NK-92 treated with Interleukin-12 subunit alpha and Interleukin-12 subunit beta, amount 100 ng/mL, for 24 hours (cell line): ENCODE results near the gene CETN3.

Experiments used
- DNase-seq: peaks from one replicate; lab custom pipeline; 2025; lab: John Stamatoyannopoulos, UW

CETN3 gene

DNA sequence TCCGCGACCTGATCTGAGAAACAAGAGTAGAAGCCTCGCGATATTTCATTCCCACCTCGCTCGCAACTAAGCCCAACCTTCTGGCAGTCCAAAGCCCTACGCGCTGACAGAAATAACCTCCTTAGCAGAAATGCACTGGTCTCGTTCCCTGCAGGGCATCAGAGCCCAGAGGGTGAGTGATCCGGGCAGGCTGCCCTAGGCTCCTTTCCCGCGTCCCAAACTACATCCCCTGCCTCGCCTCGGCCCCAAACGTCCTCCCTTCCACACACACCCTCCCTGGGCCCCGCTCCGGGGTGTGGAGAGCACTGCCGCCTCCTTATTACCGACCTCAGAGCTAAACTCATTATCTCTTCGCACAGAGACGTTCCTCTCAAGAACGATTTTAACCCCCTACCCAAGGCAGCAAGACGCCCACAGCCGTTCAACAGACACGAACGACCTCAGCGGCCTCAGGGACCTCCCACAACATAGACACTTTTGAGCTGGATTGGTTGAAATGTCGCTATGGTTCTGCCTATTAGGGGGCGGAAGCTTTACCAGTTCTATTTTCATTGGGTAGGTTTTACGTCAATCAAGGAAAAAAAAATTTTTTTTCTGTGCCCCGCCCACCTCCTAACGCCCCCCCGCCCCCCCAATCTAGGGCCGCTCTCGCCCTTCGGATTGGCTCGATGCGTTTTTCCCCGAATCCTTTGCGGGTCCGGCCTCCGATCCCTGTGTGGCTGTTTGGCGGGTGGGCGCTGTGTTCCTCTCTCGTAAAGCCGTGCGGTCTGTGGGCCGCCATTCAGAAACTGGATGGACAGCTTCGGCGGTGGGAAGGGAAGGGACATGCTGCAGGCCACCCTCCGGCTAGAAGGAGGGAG is at the start of gene CETN3:
CETN3 (minus strand) TSS at position 439 of the 860 bp plus-strand sequence; CDS start at position 344, 95 bp downstream.
- DNase-seq = peak; percentile 86

DNA sequence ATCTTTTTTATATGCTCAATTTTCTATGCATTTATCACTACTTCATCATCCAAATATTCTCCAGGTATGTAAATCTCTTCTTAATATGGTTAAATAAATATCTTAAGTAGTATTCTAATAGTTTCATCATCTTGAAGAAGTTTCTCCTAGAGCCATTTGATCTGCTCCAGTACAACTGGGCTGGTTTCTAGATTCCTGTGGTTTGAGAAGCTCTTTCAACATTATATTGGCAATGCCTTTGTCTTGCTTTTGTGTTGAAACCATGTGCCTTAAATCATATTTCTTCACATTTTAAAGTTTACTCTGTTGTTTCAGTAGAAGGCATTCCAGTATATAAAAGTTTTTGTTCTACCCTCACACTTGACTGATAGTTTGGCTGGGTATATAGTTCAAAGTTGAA is 37.4 kb upstream of the CETN3 start:
- DNase-seq = no peak

DNA sequence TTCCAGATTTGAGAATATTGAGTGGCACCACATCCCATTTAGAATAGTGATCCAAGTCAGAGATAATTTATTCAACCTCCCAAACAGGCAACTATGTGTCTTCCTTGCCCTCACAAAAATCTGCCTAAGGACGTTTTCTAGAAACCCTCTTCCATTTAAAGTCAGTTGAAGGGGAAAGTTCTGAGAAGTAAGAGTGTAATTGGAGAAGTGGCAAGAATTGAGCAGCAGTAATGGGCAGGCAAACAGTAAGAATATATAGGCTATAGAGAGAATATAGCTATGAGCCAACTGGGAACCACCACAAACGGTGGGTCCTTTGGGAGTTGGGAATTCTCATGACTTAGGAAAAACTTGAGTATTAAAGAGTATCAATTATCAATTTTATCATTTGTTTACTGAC is 31.1 kb upstream of the CETN3 start:
- no peak for DNase-seq

DNA sequence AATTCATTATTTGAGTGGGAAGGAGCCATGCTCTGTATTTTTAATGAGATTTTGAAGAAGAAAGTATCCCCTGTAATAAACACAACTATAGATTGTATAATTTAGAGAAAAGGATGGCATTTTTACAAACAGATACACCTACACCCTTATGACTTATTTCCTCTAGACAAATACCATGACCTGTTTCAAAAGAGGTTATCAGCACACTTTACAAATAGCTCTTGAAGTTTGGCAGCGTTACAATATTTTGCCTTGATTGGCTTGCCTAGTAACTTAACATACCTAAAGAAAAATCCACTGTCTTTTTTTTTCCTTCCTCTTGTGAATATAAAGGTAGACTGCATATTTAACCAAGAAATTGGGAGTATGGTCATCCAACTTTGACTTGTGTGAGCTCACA is 28.5 kb upstream of the CETN3 start:
- no peak for DNase-seq

- no peak for DNase-seq
These were observed 28.1 kb upstream of the CETN3 start for GRCh38 chr5:90437663-90438062.

- peak; percentile 21 for DNase-seq
These were observed 24.7 kb upstream of the CETN3 start for GRCh38 chr5:90434116-90434714.

- no peak for DNase-seq
These were observed 14.7 kb upstream of the CETN3 start for GRCh38 chr5:90424245-90424644.

DNA sequence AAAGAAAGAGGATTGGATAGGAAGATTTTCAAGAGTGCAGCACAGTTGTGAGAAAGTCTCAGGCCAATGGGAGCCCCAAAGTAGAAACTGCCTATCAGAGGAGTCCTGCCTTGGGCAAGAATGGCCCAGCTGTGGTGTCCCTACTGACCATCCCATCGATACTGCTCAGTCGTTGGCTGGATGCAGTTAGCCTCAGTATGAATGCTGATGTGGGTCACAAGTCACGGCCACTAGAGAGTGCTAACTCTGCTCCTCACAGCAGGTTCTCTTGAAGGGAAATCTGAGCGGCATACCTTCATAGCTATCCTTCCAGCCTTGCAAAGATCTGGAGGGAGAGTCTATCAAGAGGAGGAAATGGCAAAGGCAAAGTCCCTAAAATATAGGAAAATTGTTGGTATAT is 11.6 kb upstream of the CETN3 start:
- no peak for DNase-seq

GRCh38 chr5:90418214-90418613 is 8.7 kb upstream of the CETN3 start:
- DNase-seq = no peak

DNA sequence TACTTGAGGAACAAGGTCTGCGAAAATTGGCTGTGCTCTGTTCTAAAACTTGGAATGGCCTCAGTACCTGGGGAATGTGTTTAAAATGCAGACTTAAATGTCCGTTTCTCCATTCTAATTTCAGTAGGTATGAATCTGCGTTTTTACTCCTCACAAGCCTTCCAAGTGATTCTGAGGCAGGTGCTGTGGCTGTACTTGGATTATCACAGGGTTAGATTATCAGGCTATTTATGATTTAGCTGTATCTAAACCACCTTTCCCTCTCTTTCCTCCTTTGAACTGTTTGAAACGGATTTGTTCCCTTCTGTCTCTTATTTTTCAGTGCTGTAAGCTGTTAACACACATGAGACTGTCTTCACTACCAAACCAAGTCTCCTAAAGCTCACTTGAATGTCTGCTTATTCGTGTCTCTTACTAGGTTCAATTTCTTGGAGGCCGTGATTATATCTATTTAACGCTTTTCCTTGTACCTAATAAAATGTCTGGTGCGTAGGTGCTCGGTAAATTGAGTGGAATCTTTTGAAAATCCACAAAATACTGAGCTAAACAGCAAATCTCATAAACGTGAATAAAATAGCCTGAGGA is 714 bp upstream of the CETN3 start:
- DNase-seq = no peak

DNA sequence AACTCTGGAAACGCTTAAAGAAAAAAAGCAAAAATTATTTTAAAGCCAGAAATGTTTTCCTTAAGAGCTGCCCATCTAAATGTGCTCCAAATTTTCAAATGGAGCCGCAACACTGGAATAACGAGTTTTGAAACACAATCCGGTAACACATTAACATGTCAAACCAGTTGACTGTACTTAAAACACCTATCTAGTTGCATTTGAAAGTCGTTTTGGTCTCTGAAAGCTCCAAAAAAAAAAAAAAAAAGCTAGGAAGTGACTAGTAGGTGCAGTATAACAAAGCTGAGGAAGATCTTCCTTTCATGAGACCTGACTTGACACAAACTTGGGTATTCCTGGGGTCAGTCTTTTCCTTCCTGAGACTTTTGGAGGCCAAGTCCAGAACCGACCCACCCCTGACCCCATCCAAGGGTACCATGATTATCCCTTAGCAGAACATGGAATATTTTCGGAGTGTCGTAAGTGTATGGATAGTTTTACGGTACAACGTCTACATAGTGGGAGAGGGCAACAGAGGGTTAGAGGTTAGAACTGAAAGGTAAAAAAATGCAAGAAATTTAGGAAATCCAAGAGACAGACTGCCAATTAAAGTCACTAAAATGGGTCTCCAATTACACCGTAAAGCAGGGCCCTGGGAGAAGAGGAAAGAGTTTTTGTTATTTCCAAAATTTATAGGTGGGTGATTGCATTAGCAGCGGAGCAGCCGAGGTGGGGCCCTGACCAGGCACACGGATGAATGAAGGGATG is 812 bp downstream of the CETN3 start:
- no peak for DNase-seq

DNA sequence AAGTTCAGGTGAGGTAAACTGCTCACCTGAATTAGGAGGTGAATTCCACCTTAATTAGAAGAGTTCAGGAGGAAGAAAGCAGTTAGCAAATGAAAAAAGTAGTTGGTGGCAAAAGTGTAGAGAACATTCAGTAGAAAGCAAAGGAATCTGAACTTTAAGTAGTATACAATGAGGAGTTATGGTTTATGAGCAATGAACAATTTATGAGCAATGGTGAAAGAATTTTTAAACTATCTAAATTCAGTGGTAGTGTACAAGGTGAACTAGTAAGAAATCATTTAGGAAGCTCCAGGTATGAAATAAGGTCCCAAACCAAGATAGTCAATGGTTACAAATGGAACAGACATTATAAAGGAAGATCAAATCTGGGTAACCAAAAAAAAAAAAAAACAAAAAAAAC is 3.1 kb downstream of the CETN3 start:
- DNase-seq = no peak

DNA sequence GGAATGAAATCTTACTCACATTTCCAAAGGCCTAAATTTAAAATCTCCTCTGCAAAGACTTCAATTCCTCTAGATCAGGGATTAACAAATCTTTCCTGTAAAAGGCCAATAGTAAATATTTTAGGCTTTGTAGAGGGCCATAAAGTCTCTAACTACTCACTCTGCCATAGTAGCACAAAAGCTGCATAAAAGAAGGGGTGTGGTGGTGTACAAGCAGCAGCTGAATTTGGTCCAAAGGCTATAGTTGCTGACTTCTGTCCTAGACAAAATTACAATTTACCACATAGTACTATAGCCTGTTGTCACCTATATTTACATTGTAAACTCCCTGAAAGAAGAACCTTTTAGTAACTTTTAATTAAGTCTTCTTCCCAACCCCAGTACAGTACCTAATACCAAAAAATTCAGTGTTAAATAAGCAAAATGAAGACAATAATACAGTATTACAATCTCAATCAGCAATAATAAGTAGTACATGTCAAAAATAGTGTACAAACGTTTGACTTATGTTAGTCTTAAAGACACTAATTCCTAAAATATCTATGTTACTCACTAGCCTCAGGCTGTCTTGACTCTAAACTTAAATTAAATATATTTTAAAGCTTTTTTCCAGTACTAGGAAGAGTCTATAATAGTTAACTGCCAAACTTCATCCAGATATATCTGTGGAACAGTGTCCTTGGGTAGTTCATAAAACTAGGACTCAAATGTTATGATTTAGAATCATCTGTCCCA is 6.9 kb downstream of the CETN3 start:
- no peak for DNase-seq

DNA sequence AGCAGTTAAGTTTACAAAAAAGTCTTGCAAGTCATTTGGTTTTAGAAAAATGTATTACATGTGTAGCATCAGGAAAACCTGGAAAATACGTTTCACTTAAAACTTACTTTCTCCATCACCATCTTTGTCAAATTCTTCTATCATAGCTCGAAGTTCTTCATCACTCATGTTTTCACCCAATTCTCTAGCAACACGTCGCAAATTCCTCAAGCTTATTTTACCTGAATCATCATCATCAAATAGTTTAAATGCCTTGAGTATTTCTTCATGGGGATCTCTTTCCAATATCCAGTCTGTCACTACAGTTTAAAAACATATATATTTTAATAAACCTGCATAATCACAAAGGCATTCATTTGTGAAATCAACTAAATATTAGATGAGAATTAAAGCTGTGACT is 10.3 kb downstream of the CETN3 start:
- DNase-seq = no peak

- no peak for DNase-seq
These were observed 10.8 kb downstream of the CETN3 start for GRCh38 chr5:90398726-90399125.

GRCh38 chr5:90395005-90395404 is 14.6 kb downstream of the CETN3 start:
- no peak for DNase-seq

DNA sequence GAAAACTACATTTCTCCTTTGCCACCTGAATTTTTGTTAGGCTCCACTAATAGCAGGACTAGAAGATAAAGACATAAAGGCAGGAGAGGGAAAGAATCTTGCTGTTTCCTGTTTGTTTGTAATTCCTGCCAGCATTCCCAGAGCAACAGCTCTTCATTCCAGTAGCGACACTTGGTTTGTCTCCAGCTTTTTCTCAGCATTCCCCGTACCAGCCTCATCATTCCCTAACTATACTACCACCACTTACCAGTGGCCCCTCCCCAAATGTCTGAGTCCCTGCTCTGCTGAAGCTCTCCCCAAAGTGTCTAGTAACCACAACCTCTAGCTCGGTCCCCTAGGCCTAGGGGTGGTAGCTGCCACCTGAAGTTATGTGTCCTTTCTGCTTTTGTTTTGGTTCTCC is 18.6 kb downstream of the CETN3 start:
- DNase-seq = no peak

DNA sequence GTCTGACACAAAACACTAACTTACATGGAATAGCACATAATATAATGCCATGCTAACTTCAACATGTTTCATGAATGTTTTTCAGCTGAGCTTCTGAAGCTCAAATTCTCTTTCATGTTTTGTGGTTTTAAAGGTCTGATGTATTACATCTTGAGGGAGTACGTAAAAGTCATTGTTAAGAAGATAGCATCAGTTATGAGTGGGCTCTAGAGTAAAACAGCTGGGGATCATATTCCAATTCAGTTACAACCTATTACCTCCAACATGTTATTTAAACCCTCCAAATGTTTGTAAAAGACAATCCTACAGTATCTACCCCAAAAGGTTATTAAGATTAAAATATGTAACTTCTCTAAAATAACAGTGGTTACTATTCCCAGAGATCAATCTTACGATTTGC is 19.2 kb downstream of the CETN3 start:
- no peak for DNase-seq

- no peak for DNase-seq
These were observed 22.0 kb downstream of the CETN3 start for GRCh38 chr5:90387508-90387907.

- DNase-seq = no peak
These were observed 23.4 kb downstream of the CETN3 start for GRCh38 chr5:90386099-90386710.

GRCh38 chr5:90384389-90384788 is 25.2 kb downstream of the CETN3 start:
- DNase-seq = no peak
